WTC11 (cell line): ENCODE data around the gene FAHD2A.

Experiments used
- ETV6 ChIP-seq: sonication (generic); formaldehyde crosslinking; IDR thresholded peaks from 2 replicates; pipeline ENCODE4 v1.8.1; 2022; ENCODE audit warnings: mild to moderate bottlenecking, missing genetic modification reagents
- MLX ChIP-seq: sonication (generic); formaldehyde crosslinking; IDR thresholded peaks from 2 replicates; pipeline ENCODE4 v1.8.1; 2023; ENCODE audit warnings: mild to moderate bottlenecking, missing genetic modification reagents, moderate library complexity
- SP1 ChIP-seq: sonication (generic); formaldehyde crosslinking; conservative IDR thresholded peaks from 2 replicates; pipeline ENCODE4 v1.8.1; 2022; ENCODE audit warnings: missing genetic modification reagents
- ZNF263 ChIP-seq: sonication (generic); formaldehyde crosslinking; IDR thresholded peaks from 2 replicates; pipeline ENCODE4 v1.8.1; 2022; ENCODE audit warnings: low read depth, mild to moderate bottlenecking, moderate library complexity, missing genetic modification reagents
- TF ChIP-seq, protein P1 (sequence below): sonication (generic); formaldehyde crosslinking; IDR thresholded peaks from 2 replicates; pipeline ENCODE4 v1.8.1; 2022; ENCODE audit warnings: missing genetic modification reagents, borderline replicate concordance
- TF ChIP-seq, protein P2 (sequence below): fragments of 200-600 bp; IDR thresholded peaks from 2 replicates; pipeline ENCODE4 v1.8.0; 2022; ENCODE audit warnings: antibody characterized with exemption
- TF ChIP-seq, protein P3 (sequence below): sonication (generic); formaldehyde crosslinking; IDR thresholded peaks from 2 replicates; pipeline ENCODE4 v1.8.0; 2022; ENCODE audit warnings: mild to moderate bottlenecking, missing genetic modification reagents
- TF ChIP-seq, protein P4 (sequence below): sonication (generic); formaldehyde crosslinking; IDR thresholded peaks from 2 replicates; pipeline ENCODE4 v1.8.1; 2023; ENCODE audit warnings: mild to moderate bottlenecking, missing genetic modification reagents, borderline replicate concordance
- TF ChIP-seq, protein P5 (sequence below): sonication (generic); formaldehyde crosslinking; IDR thresholded peaks from 2 replicates; pipeline ENCODE4 v1.8.1; 2022; ENCODE audit warnings: low read depth, missing genetic modification reagents, borderline replicate concordance
- TF ChIP-seq, protein P6 (sequence below): sonication (generic); formaldehyde crosslinking; IDR thresholded peaks from 2 replicates; pipeline ENCODE4 v1.8.0; 2022; ENCODE audit warnings: missing genetic modification reagents

DNA sequence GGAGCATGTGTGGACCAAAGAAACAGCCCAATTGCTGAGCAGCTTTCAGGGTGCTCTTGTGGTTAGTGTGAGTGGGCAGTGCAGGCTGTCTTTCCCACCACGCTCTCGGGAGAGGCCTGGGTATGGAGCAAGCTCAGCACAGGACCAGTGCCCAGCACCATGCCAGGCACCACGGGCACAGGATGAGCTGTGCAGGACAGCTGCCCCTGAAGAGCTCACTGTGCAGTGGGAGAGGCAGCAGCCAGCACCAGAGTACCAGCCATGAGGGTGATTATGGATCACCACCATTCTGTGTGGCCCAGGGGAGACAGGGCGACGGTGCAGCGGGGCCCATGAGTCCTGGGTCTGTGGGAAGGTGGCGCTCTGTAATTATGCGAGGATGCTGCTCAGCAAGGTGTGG lies 29.7 kb upstream of the FAHD2A start:
- TF ChIP-seq, protein P1, sequence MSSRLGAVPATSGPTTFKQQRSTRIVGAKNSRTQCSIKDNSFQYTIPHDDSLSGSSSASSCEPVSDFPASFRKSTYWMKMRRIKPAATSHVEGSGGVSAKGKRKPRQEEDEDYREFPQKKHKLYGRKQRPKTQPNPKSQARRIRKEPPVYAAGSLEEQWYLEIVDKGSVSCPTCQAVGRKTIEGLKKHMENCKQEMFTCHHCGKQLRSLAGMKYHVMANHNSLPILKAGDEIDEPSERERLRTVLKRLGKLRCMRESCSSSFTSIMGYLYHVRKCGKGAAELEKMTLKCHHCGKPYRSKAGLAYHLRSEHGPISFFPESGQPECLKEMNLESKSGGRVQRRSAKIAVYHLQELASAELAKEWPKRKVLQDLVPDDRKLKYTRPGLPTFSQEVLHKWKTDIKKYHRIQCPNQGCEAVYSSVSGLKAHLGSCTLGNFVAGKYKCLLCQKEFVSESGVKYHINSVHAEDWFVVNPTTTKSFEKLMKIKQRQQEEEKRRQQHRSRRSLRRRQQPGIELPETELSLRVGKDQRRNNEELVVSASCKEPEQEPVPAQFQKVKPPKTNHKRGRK (CRISPR knock-in tag) = no peak
- no peak for TF ChIP-seq SP1
- TF ChIP-seq, protein P2, sequence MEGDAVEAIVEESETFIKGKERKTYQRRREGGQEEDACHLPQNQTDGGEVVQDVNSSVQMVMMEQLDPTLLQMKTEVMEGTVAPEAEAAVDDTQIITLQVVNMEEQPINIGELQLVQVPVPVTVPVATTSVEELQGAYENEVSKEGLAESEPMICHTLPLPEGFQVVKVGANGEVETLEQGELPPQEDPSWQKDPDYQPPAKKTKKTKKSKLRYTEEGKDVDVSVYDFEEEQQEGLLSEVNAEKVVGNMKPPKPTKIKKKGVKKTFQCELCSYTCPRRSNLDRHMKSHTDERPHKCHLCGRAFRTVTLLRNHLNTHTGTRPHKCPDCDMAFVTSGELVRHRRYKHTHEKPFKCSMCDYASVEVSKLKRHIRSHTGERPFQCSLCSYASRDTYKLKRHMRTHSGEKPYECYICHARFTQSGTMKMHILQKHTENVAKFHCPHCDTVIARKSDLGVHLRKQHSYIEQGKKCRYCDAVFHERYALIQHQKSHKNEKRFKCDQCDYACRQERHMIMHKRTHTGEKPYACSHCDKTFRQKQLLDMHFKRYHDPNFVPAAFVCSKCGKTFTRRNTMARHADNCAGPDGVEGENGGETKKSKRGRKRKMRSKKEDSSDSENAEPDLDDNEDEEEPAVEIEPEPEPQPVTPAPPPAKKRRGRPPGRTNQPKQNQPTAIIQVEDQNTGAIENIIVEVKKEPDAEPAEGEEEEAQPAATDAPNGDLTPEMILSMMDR = no peak
- TF ChIP-seq, protein P3, sequence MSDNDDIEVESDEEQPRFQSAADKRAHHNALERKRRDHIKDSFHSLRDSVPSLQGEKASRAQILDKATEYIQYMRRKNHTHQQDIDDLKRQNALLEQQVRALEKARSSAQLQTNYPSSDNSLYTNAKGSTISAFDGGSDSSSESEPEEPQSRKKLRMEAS = no peak
- TF ChIP-seq ETV6 = no peak
- TF ChIP-seq ZNF263 (CRISPR knock-in tag) = no peak
- TF ChIP-seq, protein P4, sequence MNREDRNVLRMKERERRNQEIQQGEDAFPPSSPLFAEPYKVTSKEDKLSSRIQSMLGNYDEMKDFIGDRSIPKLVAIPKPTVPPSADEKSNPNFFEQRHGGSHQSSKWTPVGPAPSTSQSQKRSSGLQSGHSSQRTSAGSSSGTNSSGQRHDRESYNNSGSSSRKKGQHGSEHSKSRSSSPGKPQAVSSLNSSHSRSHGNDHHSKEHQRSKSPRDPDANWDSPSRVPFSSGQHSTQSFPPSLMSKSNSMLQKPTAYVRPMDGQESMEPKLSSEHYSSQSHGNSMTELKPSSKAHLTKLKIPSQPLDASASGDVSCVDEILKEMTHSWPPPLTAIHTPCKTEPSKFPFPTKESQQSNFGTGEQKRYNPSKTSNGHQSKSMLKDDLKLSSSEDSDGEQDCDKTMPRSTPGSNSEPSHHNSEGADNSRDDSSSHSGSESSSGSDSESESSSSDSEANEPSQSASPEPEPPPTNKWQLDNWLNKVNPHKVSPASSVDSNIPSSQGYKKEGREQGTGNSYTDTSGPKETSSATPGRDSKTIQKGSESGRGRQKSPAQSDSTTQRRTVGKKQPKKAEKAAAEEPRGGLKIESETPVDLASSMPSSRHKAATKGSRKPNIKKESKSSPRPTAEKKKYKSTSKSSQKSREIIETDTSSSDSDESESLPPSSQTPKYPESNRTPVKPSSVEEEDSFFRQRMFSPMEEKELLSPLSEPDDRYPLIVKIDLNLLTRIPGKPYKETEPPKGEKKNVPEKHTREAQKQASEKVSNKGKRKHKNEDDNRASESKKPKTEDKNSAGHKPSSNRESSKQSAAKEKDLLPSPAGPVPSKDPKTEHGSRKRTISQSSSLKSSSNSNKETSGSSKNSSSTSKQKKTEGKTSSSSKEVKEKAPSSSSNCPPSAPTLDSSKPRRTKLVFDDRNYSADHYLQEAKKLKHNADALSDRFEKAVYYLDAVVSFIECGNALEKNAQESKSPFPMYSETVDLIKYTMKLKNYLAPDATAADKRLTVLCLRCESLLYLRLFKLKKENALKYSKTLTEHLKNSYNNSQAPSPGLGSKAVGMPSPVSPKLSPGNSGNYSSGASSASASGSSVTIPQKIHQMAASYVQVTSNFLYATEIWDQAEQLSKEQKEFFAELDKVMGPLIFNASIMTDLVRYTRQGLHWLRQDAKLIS = no peak
- TF ChIP-seq, protein P5, sequence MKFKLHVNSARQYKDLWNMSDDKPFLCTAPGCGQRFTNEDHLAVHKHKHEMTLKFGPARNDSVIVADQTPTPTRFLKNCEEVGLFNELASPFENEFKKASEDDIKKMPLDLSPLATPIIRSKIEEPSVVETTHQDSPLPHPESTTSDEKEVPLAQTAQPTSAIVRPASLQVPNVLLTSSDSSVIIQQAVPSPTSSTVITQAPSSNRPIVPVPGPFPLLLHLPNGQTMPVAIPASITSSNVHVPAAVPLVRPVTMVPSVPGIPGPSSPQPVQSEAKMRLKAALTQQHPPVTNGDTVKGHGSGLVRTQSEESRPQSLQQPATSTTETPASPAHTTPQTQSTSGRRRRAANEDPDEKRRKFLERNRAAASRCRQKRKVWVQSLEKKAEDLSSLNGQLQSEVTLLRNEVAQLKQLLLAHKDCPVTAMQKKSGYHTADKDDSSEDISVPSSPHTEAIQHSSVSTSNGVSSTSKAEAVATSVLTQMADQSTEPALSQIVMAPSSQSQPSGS = no peak
- TF ChIP-seq, protein P6, sequence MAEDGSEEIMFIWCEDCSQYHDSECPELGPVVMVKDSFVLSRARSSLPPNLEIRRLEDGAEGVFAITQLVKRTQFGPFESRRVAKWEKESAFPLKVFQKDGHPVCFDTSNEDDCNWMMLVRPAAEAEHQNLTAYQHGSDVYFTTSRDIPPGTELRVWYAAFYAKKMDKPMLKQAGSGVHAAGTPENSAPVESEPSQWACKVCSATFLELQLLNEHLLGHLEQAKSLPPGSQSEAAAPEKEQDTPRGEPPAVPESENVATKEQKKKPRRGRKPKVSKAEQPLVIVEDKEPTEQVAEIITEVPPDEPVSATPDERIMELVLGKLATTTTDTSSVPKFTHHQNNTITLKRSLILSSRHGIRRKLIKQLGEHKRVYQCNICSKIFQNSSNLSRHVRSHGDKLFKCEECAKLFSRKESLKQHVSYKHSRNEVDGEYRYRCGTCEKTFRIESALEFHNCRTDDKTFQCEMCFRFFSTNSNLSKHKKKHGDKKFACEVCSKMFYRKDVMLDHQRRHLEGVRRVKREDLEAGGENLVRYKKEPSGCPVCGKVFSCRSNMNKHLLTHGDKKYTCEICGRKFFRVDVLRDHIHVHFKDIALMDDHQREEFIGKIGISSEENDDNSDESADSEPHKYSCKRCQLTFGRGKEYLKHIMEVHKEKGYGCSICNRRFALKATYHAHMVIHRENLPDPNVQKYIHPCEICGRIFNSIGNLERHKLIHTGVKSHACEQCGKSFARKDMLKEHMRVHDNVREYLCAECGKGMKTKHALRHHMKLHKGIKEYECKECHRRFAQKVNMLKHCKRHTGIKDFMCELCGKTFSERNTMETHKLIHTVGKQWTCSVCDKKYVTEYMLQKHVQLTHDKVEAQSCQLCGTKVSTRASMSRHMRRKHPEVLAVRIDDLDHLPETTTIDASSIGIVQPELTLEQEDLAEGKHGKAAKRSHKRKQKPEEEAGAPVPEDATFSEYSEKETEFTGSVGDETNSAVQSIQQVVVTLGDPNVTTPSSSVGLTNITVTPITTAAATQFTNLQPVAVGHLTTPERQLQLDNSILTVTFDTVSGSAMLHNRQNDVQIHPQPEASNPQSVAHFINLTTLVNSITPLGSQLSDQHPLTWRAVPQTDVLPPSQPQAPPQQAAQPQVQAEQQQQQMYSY = no peak
- no peak for TF ChIP-seq MLX
